ENCODE results near the gene RECQL5.

RECQL5 gene

DNA sequence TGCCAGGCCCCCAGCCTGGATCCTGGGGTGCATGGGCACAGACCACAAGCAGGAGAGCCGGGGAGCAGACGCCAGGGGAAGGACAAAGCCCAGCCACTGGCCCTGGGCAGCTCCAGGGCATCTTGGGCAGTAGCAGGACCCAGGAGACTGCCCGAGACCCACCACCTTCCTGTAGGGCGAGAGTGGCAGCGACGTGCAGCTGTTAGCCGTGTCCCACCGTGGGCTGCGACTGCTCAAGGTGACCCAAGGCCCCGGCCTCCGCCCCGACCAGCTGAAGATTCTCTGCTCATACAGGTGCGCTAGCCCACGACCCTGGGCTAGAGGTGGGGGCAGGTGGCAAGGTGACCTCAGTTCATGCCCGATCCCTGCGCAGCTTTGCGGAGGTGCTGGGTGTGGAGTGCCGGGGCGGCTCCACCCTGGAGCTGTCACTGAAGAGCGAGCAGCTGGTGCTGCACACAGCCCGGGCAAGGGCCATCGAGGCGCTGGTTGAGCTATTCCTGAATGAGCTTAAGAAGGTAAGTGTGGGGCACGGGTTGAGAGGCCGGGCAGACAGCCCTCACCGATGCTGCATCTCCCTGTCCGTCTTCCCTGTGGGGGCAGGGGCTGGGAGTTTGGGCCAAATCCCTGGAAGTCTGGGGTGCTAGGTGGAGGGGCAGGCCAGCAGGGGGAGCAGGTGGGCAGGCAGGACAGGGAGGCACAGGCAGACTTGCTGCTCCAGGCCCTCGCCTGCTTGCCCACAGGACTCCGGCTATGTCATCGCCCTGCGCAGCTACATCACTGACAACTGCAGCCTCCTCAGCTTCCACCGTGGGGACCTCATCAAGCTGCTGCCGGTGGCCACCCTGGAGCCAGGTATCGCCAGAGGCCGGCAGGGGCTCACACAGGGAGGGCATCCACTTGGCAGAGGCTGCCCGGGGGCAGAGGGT is 47.2 kb downstream of the RECQL5 start:
- no peak for DNase-seq

GRCh38 chr17:75617675-75618074 is 49.3 kb downstream of the RECQL5 start:
- DNase-seq = no peak

- DNase-seq = no peak
Observed at GRCh38 chr17:75617218-75617617, 49.7 kb downstream of the RECQL5 start.

- peak in 2 of 58 donors; percentile 13 to 14 for DNase-seq
Observed at GRCh38 chr17:75616521-75617122, 50.3 kb downstream of the RECQL5 start.

- DNase-seq = no peak
Observed at GRCh38 chr17:75615301-75615700, 51.7 kb downstream of the RECQL5 start.

GRCh38 chr17:75614556-75615270 is 52.2 kb downstream of the RECQL5 start:
- DNase-seq = no peak

DNA sequence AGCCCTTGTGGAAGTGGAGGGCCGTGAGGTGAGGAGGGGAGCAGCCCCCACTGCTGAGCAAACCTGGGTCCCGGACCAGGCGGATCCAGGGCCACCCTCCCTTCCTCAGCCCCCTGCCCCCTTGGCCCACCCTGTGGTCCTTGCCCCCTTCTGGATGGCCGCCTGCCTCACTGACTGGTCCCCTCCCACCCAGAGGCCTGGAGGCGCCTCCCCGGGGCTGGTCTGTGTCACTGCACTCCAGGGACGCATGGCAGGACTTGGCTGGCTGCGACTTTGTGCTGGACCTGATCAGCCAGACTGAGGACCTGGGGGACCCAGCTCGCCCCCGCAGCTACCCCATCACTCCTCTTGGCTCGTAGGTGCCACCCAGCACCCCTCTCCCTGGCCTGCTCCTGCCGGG is 52.9 kb downstream of the RECQL5 start:
- no peak for DNase-seq

DNA sequence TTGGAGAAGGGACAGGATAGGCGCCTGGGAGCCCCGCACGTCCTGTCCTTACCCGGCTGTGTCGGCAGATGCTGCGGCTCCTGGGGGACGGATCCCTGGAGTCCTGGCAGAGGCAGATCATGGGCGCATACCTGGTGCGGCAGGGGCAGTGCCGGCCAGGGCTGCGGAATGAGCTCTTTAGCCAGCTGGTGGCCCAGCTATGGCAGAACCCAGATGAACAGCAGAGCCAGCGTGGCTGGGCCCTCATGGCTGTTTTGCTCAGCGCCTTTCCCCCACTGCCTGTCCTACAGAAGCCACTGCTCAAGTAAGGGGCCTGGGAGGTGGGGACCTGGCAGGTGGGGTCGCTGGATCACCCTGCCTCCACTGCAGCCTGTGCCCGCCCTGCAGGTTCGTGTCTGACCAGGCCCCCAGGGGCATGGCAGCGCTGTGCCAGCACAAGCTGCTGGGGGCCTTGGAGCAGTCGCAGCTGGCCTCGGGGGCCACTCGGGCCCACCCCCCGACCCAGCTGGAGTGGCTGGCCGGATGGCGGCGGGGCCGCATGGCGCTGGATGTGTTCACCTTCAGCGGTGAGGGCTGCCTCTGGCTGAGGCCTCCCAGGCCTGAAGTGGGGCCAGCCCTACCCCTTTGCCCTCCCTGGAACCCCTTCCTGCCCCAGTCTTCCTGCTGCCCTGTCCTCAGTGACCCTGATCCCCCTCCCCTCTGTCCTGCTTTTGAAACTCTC is 53.9 kb downstream of the RECQL5 start:
- no peak for DNase-seq

- no peak for DNase-seq
Observed at GRCh38 chr17:75611851-75612429, 55.0 kb downstream of the RECQL5 start.

DNA sequence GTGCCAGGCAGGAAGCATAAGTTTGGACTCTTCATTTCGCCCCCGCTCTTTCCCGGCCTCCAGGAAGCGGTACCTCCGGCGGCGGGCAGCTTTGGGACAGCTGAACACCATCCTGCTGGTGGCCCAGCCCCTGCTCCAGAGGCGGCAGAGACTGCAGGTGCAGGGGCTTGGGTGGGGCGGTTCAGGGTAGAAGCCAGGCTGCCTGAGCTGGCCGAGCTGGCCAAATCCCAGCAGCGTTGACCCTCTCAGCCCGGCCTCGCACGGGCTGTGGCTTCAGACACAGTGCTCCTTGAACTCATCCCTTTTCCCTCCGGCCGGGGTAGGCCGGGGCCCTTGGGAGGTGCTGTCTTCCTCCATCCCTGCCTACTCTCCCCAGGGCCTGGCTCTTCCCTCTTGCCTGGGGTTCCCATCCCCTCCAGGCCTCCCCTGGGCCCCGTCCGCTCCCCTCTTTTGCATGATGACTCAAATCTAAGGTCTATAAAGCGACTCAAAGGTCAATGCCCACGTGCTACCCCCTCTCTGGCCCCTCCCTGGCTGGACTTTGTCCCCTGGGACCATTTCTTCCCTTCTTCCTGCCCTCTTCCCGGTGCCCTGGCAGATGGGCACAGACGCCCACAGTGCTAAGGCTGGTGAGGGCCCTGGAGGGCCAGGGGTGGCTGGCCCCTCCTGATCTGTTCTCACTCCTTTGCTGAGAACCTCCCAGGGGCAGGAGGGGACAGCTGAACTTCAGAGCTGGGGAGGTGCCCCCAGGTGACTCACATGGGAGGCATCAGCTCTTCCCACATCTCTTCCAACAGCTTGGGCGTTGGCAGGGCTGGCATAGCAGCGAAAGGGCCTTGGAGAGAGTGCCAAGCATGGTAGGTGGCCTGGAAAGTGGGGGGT is 56.6 kb downstream of the RECQL5 start:
- DNase-seq = peak in 1 of 58 donors; percentile 20

DNA sequence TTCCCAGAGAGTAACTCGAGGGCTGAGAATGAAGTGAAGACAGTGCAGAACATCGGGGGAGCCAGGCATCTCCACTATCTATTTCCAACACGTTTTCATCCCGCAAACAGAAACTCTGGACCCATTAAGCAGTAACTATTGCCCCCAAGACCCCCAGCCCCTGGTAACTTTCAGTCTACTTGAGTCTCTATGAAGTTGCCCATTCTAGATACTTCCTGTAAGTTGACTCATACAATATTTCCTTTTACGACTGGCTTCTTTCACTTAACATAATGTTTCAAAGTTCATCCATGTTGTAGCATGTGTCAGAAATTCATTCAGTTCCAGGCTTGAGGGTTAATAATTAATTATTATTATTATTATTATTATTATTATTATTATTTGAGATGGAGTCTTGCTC is 59.9 kb downstream of the RECQL5 start:
- no peak for DNase-seq

DNA sequence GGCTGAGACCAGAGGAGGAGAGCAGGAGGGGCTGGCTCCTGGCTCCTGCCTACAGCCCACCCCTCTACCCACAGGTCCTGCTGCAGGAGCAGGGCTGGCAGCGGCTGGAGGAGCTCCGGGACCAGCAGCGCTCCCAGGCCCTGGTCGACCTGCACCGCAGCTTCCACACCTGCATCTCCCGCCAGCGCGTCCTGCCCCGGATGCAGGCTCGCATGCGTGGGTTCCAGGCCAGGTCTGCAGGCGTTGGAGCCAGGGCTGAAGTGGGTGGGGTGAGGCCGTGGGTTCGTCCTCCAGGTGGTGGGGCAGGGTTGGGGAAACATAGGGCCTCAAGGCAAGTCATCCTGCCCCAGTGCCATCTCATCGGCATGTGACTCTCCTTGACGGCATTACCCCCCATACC is 61.2 kb downstream of the RECQL5 start:
- no peak for DNase-seq

- DNase-seq = no peak
Observed at GRCh38 chr17:75604034-75604695, 62.8 kb downstream of the RECQL5 start.

GRCh38 chr17:75603123-75603522 is 63.8 kb downstream of the RECQL5 start:
- no peak for DNase-seq

DNA sequence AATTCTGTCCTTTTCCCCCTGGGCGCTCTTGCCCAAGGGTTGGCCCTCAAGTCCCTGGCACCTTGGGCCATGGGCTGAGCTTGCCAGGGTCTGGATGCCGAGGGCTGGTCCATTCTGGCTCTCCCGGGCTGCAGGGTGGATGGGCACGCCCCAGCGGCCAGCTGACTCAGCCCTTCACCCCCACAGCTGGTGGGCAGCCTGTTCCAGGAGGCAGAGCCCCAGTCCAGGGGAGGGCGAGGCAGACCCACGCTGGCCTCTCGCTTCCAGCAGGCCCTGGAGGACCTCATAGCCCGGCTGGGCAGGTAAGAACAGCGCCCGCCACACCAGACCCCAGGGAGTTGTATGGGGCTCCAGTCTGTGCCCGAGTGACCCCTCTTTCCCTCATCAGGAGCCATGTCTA is 64.3 kb downstream of the RECQL5 start:
- no peak for DNase-seq

DNA sequence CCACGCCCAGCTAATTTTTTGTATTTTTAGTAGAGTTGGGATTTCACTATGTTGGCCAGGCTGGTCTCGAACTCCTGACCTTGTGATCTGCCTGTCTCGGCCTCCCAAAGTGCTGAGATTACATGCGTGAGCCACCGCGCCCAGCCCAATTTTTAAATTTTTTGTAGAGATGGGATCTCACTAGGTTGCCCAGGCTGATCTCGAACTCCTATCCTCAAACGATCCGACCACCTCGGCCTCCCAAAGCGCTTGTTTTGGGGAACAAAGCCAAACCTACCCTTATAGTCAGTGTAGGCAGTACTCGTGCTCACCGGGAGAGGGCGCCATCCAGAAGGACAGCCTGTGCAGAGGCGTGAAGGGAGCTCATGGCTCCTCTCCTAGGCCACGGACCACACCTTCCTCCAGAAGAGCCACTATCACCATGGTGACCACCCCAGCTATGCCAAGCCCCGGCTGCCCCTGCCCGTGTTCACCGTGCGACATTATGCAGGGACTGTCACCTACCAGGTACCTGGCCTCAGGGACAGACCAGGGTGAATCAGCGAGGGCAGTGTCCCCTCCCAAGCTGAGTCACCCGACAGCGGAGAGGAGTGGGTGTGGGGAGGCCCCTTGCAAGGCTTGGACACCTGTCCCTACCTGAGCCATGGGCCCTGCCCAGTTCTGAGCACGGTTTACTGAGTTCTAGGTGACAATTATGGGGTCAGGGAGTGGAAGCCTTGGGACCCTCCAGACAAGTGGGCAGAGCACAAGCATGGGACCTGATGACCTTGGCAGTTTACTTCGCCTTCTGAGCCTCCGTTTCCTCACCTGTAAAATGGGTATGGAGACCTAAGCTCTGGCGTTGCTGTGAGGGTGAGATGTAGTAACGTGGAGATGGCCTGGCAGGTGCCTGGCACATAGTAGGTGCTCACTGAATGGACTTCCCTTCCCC is 65.6 kb downstream of the RECQL5 start:
- DNase-seq = peak in 12 of 58 donors; percentile 11 to 44 (median 24)

DNA sequence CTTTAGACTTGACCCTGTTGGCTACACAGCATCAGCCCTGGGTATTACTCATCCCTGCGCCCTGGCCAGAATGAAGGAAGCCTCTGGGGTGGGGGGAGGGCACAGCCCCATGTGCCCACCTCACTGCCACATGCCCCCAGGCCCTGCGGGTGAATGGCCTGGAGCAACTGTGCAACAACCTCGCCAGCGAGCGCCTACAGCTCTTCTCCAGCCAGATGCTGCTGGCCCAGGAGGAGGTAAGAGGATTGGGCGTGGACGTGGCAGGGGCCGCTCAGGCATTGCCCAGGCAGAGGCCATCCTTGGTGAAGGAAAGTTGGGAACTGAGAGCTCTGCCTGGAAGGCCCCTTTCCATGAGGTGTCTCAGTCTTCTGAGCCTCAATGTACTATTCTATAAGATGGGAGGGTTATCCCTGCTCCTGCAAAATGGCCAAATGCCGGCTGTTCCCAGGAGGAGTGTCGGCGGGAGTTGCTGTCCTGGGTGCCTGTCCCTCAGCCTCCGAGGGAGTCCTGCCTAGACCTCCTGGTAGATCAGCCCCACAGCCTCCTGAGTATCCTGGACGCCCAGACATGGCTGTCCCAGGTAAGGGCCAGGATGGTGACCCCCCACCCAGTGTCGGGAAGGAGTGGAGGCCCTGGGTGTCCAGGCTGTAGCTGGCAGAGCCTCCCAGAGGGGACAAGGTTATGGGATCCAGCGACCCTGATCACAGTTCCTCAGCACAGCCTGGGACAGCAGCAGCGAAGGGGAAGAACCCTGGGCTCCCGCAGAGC is 70.5 kb downstream of the RECQL5 start:
- no peak for DNase-seq

DNA sequence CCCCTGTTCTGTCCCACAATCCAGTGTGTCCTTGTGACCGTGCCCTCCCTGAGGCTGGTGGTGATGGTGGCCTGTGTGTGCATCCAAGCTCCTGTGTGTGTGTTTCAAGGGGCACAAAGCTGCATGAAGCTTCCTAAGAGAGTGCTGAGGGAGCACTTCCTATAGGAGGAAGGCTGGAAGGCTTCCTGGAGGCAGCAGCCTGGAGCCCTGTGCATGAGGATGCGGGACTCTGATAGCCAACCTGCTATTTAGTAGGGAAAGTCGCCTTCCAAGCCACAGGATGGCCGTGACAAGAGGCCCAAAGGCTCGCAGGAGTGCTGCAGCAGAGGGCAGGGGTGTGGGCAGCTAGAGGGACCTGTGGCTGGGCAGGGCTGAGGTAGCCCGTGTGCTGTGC is 71.0 kb downstream of the RECQL5 start:
- no peak for DNase-seq
